ENCODE data around the gene RUFY2. TPM values are rescaled to one million over a fixed set of nuclear protein-coding genes. Genes with fewer than 3 reads are reported as not detected.

The RUFY2 gene
- total RNA-seq, 1 donor from 2014 or later: 12.1 TPM

DNA sequence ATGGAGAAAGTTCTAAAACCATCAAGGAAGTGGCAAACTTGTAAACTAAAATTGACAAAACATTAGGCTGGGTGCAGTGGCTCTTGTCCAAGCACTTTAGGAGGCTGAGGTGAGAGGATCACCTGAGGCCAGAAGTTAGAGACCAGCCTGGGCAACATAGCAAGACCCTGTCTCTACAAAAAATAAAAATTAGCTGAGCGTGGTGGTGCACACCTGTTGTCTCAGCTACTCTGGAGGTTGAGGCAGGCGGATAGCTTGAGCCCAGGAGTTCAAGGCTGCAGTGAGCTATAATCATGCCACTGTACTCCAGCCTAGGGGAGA lies 104.6 kb downstream of the RUFY2 start:
- no peak overlapping the region for H3K27ac Mint-ChIP-seq
- no peaks in the 10 kb centered on the region for H3K9me3 Mint-ChIP-seq
- intact Hi-C loops (cut with micrococcal nuclease): loop anchor here (2.0 to 5.0 kb wide), 3 partner anchors 90 to 514 kb away; no protein-coding TSS in a partner anchor
- DNase-seq (ENCODE audit: low spot score): no peak
- peaks cover 3% of the 10 kb centered on the region for H3K4me1 Mint-ChIP-seq (ENCODE audit: low read depth)
- H3K27me3 Mint-ChIP-seq (ENCODE audit: low read depth): no peaks in the 10 kb centered on the region
- H3K36me3 Mint-ChIP-seq (ENCODE audit: low read depth): no peaks in the 10 kb centered on the region
- no peak overlapping the region for H3K4me3 Mint-ChIP-seq (ENCODE audit: low read depth)

DNA sequence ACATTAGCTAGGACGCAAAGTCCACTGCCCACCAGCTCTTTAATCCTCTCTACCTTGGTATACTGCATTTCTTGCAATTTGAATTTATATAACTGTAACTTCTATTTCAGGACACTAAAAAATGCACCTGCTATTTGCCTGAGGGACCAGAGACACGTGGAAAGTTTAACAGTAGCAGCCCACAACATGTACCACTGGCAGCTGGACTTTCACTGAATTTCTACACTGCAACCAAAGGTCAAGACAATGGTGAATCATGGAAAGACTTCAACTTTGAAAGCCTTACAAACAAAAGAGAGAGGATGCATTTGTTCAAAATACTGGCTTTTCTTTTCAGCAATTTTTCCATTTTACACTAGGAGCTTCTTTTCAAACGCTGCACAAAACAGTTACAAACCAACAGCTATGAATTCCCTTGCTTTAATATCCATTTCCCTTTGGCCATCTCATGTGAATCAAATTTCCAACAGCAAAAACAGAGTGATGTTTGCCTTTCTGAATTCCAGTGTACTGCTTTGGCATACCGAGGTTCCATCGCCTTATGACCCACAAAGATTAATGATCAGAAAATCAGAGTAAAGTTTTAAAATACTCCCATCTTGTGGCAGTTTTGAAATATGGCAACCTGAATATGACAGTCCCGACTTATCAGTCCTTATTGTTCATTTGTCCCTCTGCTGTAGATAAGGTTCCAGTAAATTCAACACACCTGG lies 105.1 kb downstream of the RUFY2 start:
- H3K27me3 Mint-ChIP-seq (ENCODE audit: low read depth): no peaks in the 10 kb centered on the region
- no peak overlapping the region for H3K4me3 Mint-ChIP-seq (ENCODE audit: low read depth)
- H3K36me3 Mint-ChIP-seq (ENCODE audit: low read depth): no peaks in the 10 kb centered on the region
- no peaks in the 10 kb centered on the region for H3K9me3 Mint-ChIP-seq
- intact Hi-C loops (cut with micrococcal nuclease): loop anchor here (2.0 to 5.0 kb wide), 3 partner anchors 89 to 513 kb away; no protein-coding TSS in a partner anchor
- peaks cover 3% of the 10 kb centered on the region for H3K4me1 Mint-ChIP-seq (ENCODE audit: low read depth)
- no peak overlapping the region for H3K27ac Mint-ChIP-seq
- no peak for DNase-seq (ENCODE audit: low spot score)

DNA sequence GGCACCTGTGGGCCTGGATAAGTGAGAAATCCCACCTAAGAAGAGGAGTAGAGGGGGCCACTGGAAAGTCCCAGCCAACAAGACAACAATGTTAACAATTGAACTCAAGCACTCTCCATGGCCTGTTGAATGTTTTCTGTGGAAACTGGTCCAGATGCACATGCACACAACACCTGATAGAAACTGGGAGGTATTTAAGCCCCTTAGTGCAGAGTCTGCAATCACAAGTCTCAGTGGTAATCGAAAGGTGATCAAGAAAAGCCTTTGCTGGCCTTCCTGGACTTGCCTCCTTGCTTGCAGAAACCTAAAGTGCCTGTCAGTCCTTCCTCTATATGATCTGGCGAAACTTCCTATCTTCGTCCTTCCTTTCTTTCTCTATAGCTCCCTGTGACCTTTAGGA lies 105.8 kb downstream of the RUFY2 start:
- Mint-ChIP-seq H3K4me3 (ENCODE audit: low read depth) (no peak overlapping the region), H3K4me1 (ENCODE audit: low read depth) (peaks cover 3% of the 10 kb centered on the region), H3K36me3 (ENCODE audit: low read depth) (no peaks in the 10 kb centered on the region), H3K27ac (no peak overlapping the region), H3K9me3 (no peaks in the 10 kb centered on the region), H3K27me3 (ENCODE audit: low read depth) (no peaks in the 10 kb centered on the region)
- DNase-seq (ENCODE audit: low spot score): no peak
- intact Hi-C loops (cut with micrococcal nuclease): loop anchor here (5.0 kb wide), 1 partner anchor 444 kb away; no protein-coding TSS in a partner anchor

- no peaks in the 10 kb centered on the region for H3K27me3 Mint-ChIP-seq (ENCODE audit: low read depth)
- no peak overlapping the region for H3K4me3 Mint-ChIP-seq (ENCODE audit: low read depth)
- H3K36me3 Mint-ChIP-seq (ENCODE audit: low read depth): no peaks in the 10 kb centered on the region
- no peaks in the 10 kb centered on the region for H3K9me3 Mint-ChIP-seq
- no peak for DNase-seq (ENCODE audit: low spot score)
- intact Hi-C loops (cut with micrococcal nuclease): no loop called here
- H3K4me1 Mint-ChIP-seq (ENCODE audit: low read depth): no peaks in the 10 kb centered on the region
- no peak overlapping the region for H3K27ac Mint-ChIP-seq
These were observed 110.0 kb downstream of the RUFY2 start for GRCh38 chr10:68296843-68297663.

Other genes starting within 250 kb of the RUFY2 start
- not detected in 2 replicates for gene ATOH7, start 175.2 kb downstream of the RUFY2 start, total RNA-seq
- 172 and 183 TPM in 2 replicates for gene HNRNPH3, start 75.2 kb downstream of the RUFY2 start, total RNA-seq
- 1.3 TPM in 2 replicates for gene PBLD, start 74.3 kb downstream of the RUFY2 start, total RNA-seq
- 51.6 and 54.3 TPM in 2 replicates for gene DNA2, start 64.7 kb upstream of the RUFY2 start, total RNA-seq
- gene SLC25A16, start 120.2 kb upstream of the RUFY2 start, total RNA-seq: 14.3 and 19.0 TPM in 2 replicates
- gene TET1, start 153.1 kb upstream of the RUFY2 start, total RNA-seq: 1.5 and 1.6 TPM in 2 replicates